ENCODE results near the gene WTAP.
"Not testable (repeated sequence)": the region's sequence is repeated elsewhere in the genome, so short reads cannot be mapped to it uniquely, and the experiment has no call there.

WTAP gene

GRCh38 chr6:159693894-159694545 is 33.3 kb upstream of the WTAP start:
- DNase-seq: peak; percentile 62

GRCh38 chr6:159695984-159696383 is 31.3 kb upstream of the WTAP start:
- DNase-seq: no peak

GRCh38 chr6:159700970-159701369 is 26.3 kb upstream of the WTAP start:
- DNase-seq: no peak

GRCh38 chr6:159701413-159701999 is 25.8 kb upstream of the WTAP start:
- no peak for DNase-seq

GRCh38 chr6:159710603-159711002 is 16.7 kb upstream of the WTAP start:
- DNase-seq: not testable (repeated sequence)

GRCh38 chr6:159712389-159712788 is 14.9 kb upstream of the WTAP start:
- DNase-seq: not testable (repeated sequence)

GRCh38 chr6:159713984-159714383 is 13.3 kb upstream of the WTAP start:
- no peak for DNase-seq

- DNase-seq: no peak
Observed at GRCh38 chr6:159714404-159714803, 12.9 kb upstream of the WTAP start.

GRCh38 chr6:159715166-159715565 is 12.1 kb upstream of the WTAP start:
- DNase-seq: no peak

GRCh38 chr6:159715605-159716004 is 11.7 kb upstream of the WTAP start:
- no peak for DNase-seq

- DNase-seq: peak; percentile 37
Observed at GRCh38 chr6:159716247-159717096, 10.8 kb upstream of the WTAP start.

- DNase-seq: peak; percentile 38
Observed at GRCh38 chr6:159718634-159719033, 8.7 kb upstream of the WTAP start.

GRCh38 chr6:159719287-159719686 is 8.0 kb upstream of the WTAP start:
- DNase-seq: no peak

- peak; percentile 69 for DNase-seq
Observed at GRCh38 chr6:159720708-159721107, 6.6 kb upstream of the WTAP start.

GRCh38 chr6:159721981-159722380 is 5.3 kb upstream of the WTAP start:
- not testable (repeated sequence) for DNase-seq

- DNase-seq: no peak
Observed at GRCh38 chr6:159722655-159723054, 4.7 kb upstream of the WTAP start.

GRCh38 chr6:159723259-159723658 is 4.0 kb upstream of the WTAP start:
- DNase-seq: no peak

GRCh38 chr6:159724778-159725177 is 2.5 kb upstream of the WTAP start:
- no peak for DNase-seq

GRCh38 chr6:159725208-159725607 is 2.1 kb upstream of the WTAP start:
- not testable (repeated sequence) for DNase-seq

GRCh38 chr6:159726255-159726917 is 920 bp upstream of the WTAP start:
- DNase-seq: no peak

GRCh38 chr6:159727717-159728445 is 575 bp downstream of the WTAP start:
- DNase-seq: peak; percentile 48

- DNase-seq: peak; percentile 76
Observed at GRCh38 chr6:159728531-159728964, 1.2 kb downstream of the WTAP start.

Measured in hematopoietic multipotent progenitor cell treated with erythropoietin and hydrocortisone succinate and interleukin-3 and kit ligand, for 6 days (in vitro differentiated cells).